ENCODE data around the gene PDE4D.

DNA sequence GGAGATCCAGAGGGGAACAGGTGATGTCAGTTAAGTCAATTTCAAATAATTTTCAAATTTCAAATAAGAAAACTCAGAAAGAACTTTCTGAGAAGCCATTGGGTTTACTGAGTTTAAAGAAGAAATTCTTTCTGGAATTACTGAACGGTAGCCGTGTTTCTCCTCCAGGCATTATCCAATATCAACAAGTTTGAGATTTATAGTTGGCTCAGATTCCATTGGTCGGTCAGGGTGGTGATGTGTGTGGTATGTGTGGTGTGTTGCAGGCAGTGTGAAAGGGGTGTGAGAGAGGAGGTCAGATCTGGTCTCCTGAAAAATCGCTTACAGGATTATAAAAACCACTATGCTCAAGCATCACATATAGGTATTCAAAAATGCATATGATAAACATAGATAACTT is 60.1 kb downstream of the PDE4D start:
- TF ChIP-seq, protein P1, sequence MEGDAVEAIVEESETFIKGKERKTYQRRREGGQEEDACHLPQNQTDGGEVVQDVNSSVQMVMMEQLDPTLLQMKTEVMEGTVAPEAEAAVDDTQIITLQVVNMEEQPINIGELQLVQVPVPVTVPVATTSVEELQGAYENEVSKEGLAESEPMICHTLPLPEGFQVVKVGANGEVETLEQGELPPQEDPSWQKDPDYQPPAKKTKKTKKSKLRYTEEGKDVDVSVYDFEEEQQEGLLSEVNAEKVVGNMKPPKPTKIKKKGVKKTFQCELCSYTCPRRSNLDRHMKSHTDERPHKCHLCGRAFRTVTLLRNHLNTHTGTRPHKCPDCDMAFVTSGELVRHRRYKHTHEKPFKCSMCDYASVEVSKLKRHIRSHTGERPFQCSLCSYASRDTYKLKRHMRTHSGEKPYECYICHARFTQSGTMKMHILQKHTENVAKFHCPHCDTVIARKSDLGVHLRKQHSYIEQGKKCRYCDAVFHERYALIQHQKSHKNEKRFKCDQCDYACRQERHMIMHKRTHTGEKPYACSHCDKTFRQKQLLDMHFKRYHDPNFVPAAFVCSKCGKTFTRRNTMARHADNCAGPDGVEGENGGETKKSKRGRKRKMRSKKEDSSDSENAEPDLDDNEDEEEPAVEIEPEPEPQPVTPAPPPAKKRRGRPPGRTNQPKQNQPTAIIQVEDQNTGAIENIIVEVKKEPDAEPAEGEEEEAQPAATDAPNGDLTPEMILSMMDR (conservative IDR thresholded peaks at IDR 0.05; ENCODE audit: low read depth, low read length) = no peak
- TF ChIP-seq EZH2 (IDR thresholded peaks at IDR 0.05; ENCODE audit: borderline replicate concordance, low read depth, low read length, poor library complexity, severe bottlenecking) = no peak
